CD4-positive, CD25-positive, alpha-beta regulatory T cell (primary cell): ENCODE measurements around the gene MYL12A. TPM values are rescaled to one million over a fixed set of nuclear protein-coding genes. Genes with fewer than 3 reads are reported as not detected.
A peak's percentile ranks its signal among the peaks of the same experiment; 100 is the strongest.
"Not testable (repeated sequence)": the region's sequence is repeated elsewhere in the genome, so short reads cannot be mapped to it uniquely, and the experiment has no call there.

ENCODE experiments used
- ATAC-seq, 2 donors: fragments of 150-1000 bp; cut with Tn5 transposase; one replicate each; pipeline ENCODE4 v1.10.0; 2021; ENCODE audit warnings: low read depth in 2 of 2, moderate number of reproducible peaks in 2 of 2, moderate library complexity in 1 of 2
- DNase-seq, 3 donors: peaks; one replicate each; pipeline versions ENCODE4 v3.0.0 to v3.0.0-alpha.2; 2012 to 2022; ENCODE audit warnings: mixed read lengths in 1 of 3
- H3K27ac ChIP-seq: one replicate; pipeline ENCODE4 v1.7.0; 2013; ENCODE audit warnings: mild to moderate bottlenecking, low read length; ENCODE audit not compliant: insufficient read depth, poor library complexity, severe bottlenecking
- H3K27me3 ChIP-seq: one replicate; pipeline ENCODE4 v1.7.0; 2013; ENCODE audit warnings: low read length; ENCODE audit not compliant: control insufficient read depth, insufficient read depth
- H3K36me3 ChIP-seq: one replicate; pipeline ENCODE4 v1.7.0; 2013; ENCODE audit warnings: mild to moderate bottlenecking, low read length, moderate library complexity; ENCODE audit not compliant: control insufficient read depth, insufficient read depth
- H3K4me1 ChIP-seq: 2 replicates; pipeline ENCODE4 v1.7.0; 2013; ENCODE audit warnings: mild to moderate bottlenecking, low read length; ENCODE audit not compliant: insufficient read depth, control insufficient read depth, poor library complexity, severe bottlenecking
- H3K4me3 ChIP-seq: one replicate; pipeline ENCODE4 v1.7.0; 2013; ENCODE audit warnings: low read depth, mild to moderate bottlenecking, low read length, moderate library complexity
- H3K9me3 ChIP-seq, 2 experiments: 1 replicate in 1 of 2; 2 replicates in 1 of 2; pipeline ENCODE4 v1.7.0; 2013; ENCODE audit warnings: low read length in 2 of 2, mild to moderate bottlenecking in 1 of 2, moderate library complexity in 1 of 2; ENCODE audit not compliant: control insufficient read depth in 2 of 2
- H3K27ac Mint-ChIP-seq, 3 donors: one replicate each; pipeline ENCODE4 v1.8.0; 2020 to 2022; ENCODE audit warnings: mild to moderate bottlenecking in 3 of 3, mixed read lengths in 3 of 3, moderate library complexity in 2 of 3
- H3K27me3 Mint-ChIP-seq: one replicate; pipeline ENCODE4 v1.8.0; 2022; ENCODE audit warnings: mild to moderate bottlenecking, mixed read lengths
- H3K36me3 Mint-ChIP-seq: one replicate; pipeline ENCODE4 v1.8.0; 2020; ENCODE audit warnings: mixed read lengths
- H3K4me1 Mint-ChIP-seq, 4 donors: one replicate each; pipeline ENCODE4 v1.8.0; 2020 to 2022; ENCODE audit warnings: mixed read lengths in 4 of 4, mild to moderate bottlenecking in 1 of 4
- H3K4me3 Mint-ChIP-seq, 4 donors: one replicate each; pipeline ENCODE4 v1.8.0; 2020 to 2022; ENCODE audit warnings: mild to moderate bottlenecking in 4 of 4, mixed read lengths in 4 of 4, moderate library complexity in 3 of 4
- H3K9me3 Mint-ChIP-seq, 7 donors: one replicate each; pipeline ENCODE4 v1.8.0; 2020 to 2022; ENCODE audit warnings: mixed read lengths in 7 of 7, mild to moderate bottlenecking in 3 of 7, moderate library complexity in 2 of 7
- polyA plus RNA-seq, 4 donors: library from polyadenylated mRNA; unstranded; fragments of 300-500 nt; fragmentation: Illumina TruSeq; gene quantifications; one replicate each; pipeline ENCODE4 v1.2.3, GENCODE V29; 2021
- total RNA-seq: library from RNA; stranded (reverse); gene quantifications from one replicate; pipeline ENCODE4 v1.2.3, GENCODE V29; 2022

The MYL12A gene
- total and polyA plus RNA-seq, 5 donors from 2014 or later, result 382 to 2,381 (median 2,345) TPM

GRCh38 chr18:3219241-3219630, 28.4 kb upstream of the MYL12A start:
- no peaks in the 10 kb centered on the region for H3K9me3 ChIP-seq
- DNase-seq (no peak), ATAC-seq (no peak)
- Mint-ChIP-seq H3K4me1 (peaks cover 2 to 6% (median 6%) of the 10 kb centered on the region in 4 donors), H3K9me3 (no peaks in the 10 kb centered on the region), H3K27me3 (no peaks in the 10 kb centered on the region), H3K4me3 (no peak overlapping the region), H3K36me3 (no peaks in the 10 kb centered on the region), H3K27ac (no peak overlapping the region)
- H3K27me3 ChIP-seq, result no peaks in the 10 kb centered on the region
- H3K27ac ChIP-seq, result no peak overlapping the region
- no peaks in the 10 kb centered on the region for H3K4me1 ChIP-seq
- no peak overlapping the region for H3K4me3 ChIP-seq
- H3K36me3 ChIP-seq, result no peaks in the 10 kb centered on the region

- no peaks in the 10 kb centered on the region for H3K9me3 ChIP-seq
- H3K27ac ChIP-seq, result no peak within 1 kb of the TSS
- DNase-seq, result no peak
- Mint-ChIP-seq H3K4me3 (no peak within 1 kb of the TSS), H3K36me3 (no peaks in the 10 kb centered on the region), H3K4me1 (peaks cover 2 to 6% (median 6%) of the 10 kb centered on the region in 4 donors), H3K27ac (no peak within 1 kb of the TSS), H3K27me3 (no peaks in the 10 kb centered on the region), H3K9me3 (no peaks in the 10 kb centered on the region)
- ATAC-seq, result no peak
- no peak within 1 kb of the TSS for H3K4me3 ChIP-seq
- H3K4me1 ChIP-seq, result no peaks in the 10 kb centered on the region
- no peaks in the 10 kb centered on the region for H3K36me3 ChIP-seq
- no peaks in the 10 kb centered on the region for H3K27me3 ChIP-seq
Measured at GRCh38 chr18:3219631-3220335, 27.8 kb upstream of the MYL12A start, which contains the start of gene MYOM1. Gene MYOM1 (minus strand): TSS chr18:3219968. CDS start chr18:3215223, 4,745 bp downstream.

- H3K4me1 ChIP-seq, H3K27ac Mint-ChIP-seq, H3K36me3 ChIP-seq, H3K27me3 ChIP-seq, DNase-seq, H3K9me3 Mint-ChIP-seq, H3K9me3 ChIP-seq, H3K4me3 Mint-ChIP-seq, H3K36me3 Mint-ChIP-seq, H3K4me3 ChIP-seq, H3K4me1 Mint-ChIP-seq, H3K27ac ChIP-seq, ATAC-seq, H3K27me3 Mint-ChIP-seq: not testable (repeated sequence)
Measured at GRCh38 chr18:3220868-3221267, 26.7 kb upstream of the MYL12A start.

- no peak for DNase-seq
- Mint-ChIP-seq H3K4me3 (no peak overlapping the region), H3K27ac (no peak overlapping the region), H3K9me3 (no peaks in the 10 kb centered on the region), H3K4me1 (peaks cover 3 to 6% (median 5%) of the 10 kb centered on the region in 4 donors), H3K36me3 (no peaks in the 10 kb centered on the region), H3K27me3 (peaks cover 2% of the 10 kb centered on the region)
- Histone ChIP-seq H3K27me3 (no peaks in the 10 kb centered on the region), H3K36me3 (no peaks in the 10 kb centered on the region), H3K9me3 (no peaks in the 10 kb centered on the region), H3K4me3 (no peak overlapping the region), H3K4me1 (no peaks in the 10 kb centered on the region), H3K27ac (no peak overlapping the region)
- no peak for ATAC-seq
Measured at GRCh38 chr18:3221496-3221895, 26.1 kb upstream of the MYL12A start.

GRCh38 chr18:3223356-3223755, 24.2 kb upstream of the MYL12A start:
- peaks cover 3% of the 10 kb centered on the region for H3K36me3 Mint-ChIP-seq
- no peaks in the 10 kb centered on the region for H3K36me3 ChIP-seq
- H3K27ac Mint-ChIP-seq, result peak overlapping the region in 1 of 3 donors; percentile 37
- DNase-seq (no peak), ATAC-seq (no peak)
- H3K27me3 ChIP-seq, result no peaks in the 10 kb centered on the region
- H3K4me3 Mint-ChIP-seq, result no peak overlapping the region
- no peak overlapping the region for H3K27ac ChIP-seq
- H3K4me3 ChIP-seq, result no peak overlapping the region
- H3K27me3 Mint-ChIP-seq, result peaks cover 6% of the 10 kb centered on the region
- no peaks in the 10 kb centered on the region for H3K4me1 ChIP-seq
- peaks cover 2 to 6% (median 5%) of the 10 kb centered on the region in 4 donors for H3K4me1 Mint-ChIP-seq
- no peaks in the 10 kb centered on the region for H3K9me3 Mint-ChIP-seq
- H3K9me3 ChIP-seq, result no peaks in the 10 kb centered on the region

- Mint-ChIP-seq H3K9me3 (no peaks in the 10 kb centered on the region), H3K27ac (no peak overlapping the region), H3K4me3 (no peak overlapping the region), H3K4me1 (peaks cover 2 to 12% (median 5%) of the 10 kb centered on the region in 4 donors), H3K27me3 (peaks cover 6% of the 10 kb centered on the region), H3K36me3 (peaks cover 9% of the 10 kb centered on the region)
- DNase-seq, result no peak
- Histone ChIP-seq H3K4me3 (no peak overlapping the region), H3K4me1 (no peaks in the 10 kb centered on the region), H3K27ac (no peak overlapping the region), H3K9me3 (no peaks in the 10 kb centered on the region), H3K27me3 (no peaks in the 10 kb centered on the region), H3K36me3 (no peaks in the 10 kb centered on the region)
- no peak for ATAC-seq
Measured at GRCh38 chr18:3224223-3224622, 23.4 kb upstream of the MYL12A start.

- no peak overlapping the region for H3K27ac ChIP-seq
- H3K4me3 ChIP-seq, result no peak overlapping the region
- Mint-ChIP-seq H3K27me3 (peaks cover 6% of the 10 kb centered on the region), H3K4me1 (peaks cover 2 to 12% (median 5%) of the 10 kb centered on the region in 4 donors), H3K4me3 (no peak overlapping the region), H3K27ac (no peak overlapping the region), H3K36me3 (peaks cover 9% of the 10 kb centered on the region), H3K9me3 (no peaks in the 10 kb centered on the region)
- H3K9me3 ChIP-seq, result no peaks in the 10 kb centered on the region
- no peak for ATAC-seq
- H3K36me3 ChIP-seq, result no peaks in the 10 kb centered on the region
- no peaks in the 10 kb centered on the region for H3K4me1 ChIP-seq
- no peak for DNase-seq
- no peaks in the 10 kb centered on the region for H3K27me3 ChIP-seq
Measured at GRCh38 chr18:3225588-3225987, 22.0 kb upstream of the MYL12A start.

GRCh38 chr18:3226048-3226447, 21.6 kb upstream of the MYL12A start:
- no peaks in the 10 kb centered on the region for H3K27me3 ChIP-seq
- H3K4me1 ChIP-seq, result no peaks in the 10 kb centered on the region
- H3K4me3 ChIP-seq, result no peak overlapping the region
- H3K27ac ChIP-seq, result no peak overlapping the region
- no peaks in the 10 kb centered on the region for H3K36me3 ChIP-seq
- H3K4me3 Mint-ChIP-seq, result no peak overlapping the region
- peaks cover 2 to 12% (median 7%) of the 10 kb centered on the region in 4 donors for H3K4me1 Mint-ChIP-seq
- H3K27me3 Mint-ChIP-seq, result peaks cover 6% of the 10 kb centered on the region
- H3K9me3 ChIP-seq, result no peaks in the 10 kb centered on the region
- no peak for DNase-seq
- no peak for ATAC-seq
- H3K27ac Mint-ChIP-seq, result no peak overlapping the region
- H3K36me3 Mint-ChIP-seq, result peaks cover 11% of the 10 kb centered on the region
- H3K9me3 Mint-ChIP-seq, result no peaks in the 10 kb centered on the region
